ENCODE measurements around the gene RBM38.

- TF ChIP-seq CTCF (IDR thresholded peaks at IDR 0.05; ENCODE audit: low read depth, low read length) = no peak
- TF ChIP-seq EZH2phosphoT487 (IDR thresholded peaks at IDR 0.05; ENCODE audit: low read depth) = no peak
Observed at GRCh38 chr20:57392512-57393271, 1.5 kb downstream of the RBM38 start.
